AG09319 (cell line): Measurements from ENCODE around the gene SLC44A1.

Experiments used
- DNase-seq: peaks from one replicate; pipeline ENCODE4 v3.0.0-alpha.2; 2010; ENCODE audit warnings: low read depth; ENCODE audit errors: extremely low read depth
- CTCF ChIP-seq: IDR thresholded peaks from 2 replicates; pipeline ENCODE4 v1.5.1; 2011; ENCODE audit warnings: low read depth, mild to moderate bottlenecking, inconsistent platforms, low read length, moderate library complexity

SLC44A1 gene

GRCh38 chr9:105359892-105360291 lies 115.4 kb downstream of the SLC44A1 start:
- no peak for TF ChIP-seq CTCF
- no peak for DNase-seq

DNA sequence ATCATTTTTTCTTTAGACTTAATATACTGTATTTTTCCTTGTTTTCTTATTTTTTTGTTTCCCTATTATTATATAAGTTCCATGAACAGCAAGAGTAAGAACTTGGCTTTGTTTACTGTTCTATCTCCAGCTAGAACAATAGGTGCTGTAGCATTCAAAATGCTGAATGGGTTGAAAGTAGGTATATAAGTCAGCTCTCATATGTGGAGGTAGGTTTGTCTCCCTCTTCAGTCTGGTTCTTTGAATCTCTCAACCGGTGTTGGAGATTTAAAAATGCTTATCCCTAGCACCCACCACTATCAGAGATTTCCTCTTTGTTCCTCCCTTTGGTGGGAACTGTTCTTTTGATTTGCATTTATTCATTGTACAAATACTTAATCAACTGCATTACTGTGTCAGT lies 115.9 kb downstream of the SLC44A1 start:
- no peak for DNase-seq
- no peak for TF ChIP-seq CTCF

DNA sequence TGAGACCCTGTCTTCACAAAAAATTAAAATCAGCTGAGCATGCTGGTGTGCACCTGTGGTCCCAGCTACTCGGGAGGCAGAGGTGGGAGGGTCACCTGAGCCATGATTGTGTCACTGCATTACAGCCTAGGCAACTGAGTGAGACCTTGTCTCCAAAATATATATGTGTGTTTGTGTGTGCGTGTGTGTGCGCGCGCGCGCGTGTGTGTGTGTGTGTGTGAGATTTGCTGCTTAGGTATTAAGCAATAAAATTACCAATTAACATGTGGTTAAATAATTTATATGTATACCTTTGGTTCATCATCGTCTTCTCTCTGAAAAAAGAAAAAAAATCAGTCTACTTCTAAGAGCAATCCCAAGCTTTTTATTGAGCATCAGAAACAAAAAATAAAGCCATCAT lies 117.4 kb downstream of the SLC44A1 start:
- no peak for TF ChIP-seq CTCF
- no peak for DNase-seq

GRCh38 chr9:105362470-105362869 lies 118.0 kb downstream of the SLC44A1 start:
- TF ChIP-seq CTCF = no peak
- DNase-seq = no peak

DNA sequence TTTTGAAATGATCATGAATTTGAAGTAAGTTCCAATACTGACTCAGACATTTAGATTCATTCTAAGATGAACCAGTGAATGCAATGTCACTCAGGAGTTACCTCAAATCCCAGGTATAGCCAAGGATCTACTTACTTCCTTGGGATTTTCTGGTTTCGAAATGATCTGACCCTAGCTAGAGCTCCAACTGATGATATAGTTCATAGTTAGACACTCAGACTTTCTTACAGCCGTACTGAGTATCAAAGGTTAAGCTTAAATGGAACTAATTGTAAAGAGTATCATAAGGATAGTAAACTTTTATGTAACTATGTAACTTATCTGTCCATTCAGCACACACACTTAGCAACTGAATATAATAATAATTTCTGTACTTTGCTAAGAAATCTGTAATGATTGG lies 119.4 kb downstream of the SLC44A1 start:
- TF ChIP-seq CTCF = no peak
- DNase-seq = no peak

DNA sequence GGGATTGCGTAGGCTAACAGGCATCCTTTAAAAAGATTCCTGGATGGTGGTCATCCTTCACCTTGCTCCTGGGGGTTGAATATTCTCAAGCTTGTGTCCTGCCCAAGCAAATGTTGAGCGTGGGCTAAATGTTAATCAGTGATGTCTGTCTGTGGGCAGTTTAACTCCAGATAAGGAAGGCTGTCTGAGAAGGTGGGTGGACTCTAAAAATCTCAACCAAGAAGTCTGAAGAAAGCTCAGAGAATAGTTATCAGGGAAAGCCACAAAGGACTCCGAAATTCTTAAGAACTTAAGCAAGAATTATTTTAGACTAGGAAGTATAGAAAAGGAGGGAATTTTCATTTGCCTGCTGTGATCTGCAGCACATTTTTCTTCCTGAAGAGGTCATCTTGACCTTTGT lies 125.5 kb downstream of the SLC44A1 start:
- TF ChIP-seq CTCF = no peak
- no peak for DNase-seq

DNA sequence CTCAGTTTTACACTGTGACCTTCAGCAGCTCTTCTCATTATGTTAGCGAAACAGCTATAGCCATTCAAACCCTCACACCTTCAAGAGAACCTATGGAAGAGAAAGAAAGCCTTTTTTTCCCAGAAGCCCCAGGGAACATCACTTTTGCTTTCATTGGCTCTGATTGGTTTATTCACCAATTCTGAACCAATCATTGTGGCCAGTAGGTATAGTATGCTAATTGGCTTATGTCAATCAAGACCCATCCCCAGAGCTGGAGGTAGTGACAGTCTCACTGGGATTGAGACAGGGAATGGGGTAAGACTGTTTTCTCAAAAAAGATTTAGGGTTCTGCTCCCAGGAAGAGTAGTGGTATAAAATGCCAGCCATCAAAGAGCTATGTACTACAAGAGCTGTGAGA lies 129.3 kb downstream of the SLC44A1 start:
- DNase-seq = no peak
- no peak for TF ChIP-seq CTCF

DNA sequence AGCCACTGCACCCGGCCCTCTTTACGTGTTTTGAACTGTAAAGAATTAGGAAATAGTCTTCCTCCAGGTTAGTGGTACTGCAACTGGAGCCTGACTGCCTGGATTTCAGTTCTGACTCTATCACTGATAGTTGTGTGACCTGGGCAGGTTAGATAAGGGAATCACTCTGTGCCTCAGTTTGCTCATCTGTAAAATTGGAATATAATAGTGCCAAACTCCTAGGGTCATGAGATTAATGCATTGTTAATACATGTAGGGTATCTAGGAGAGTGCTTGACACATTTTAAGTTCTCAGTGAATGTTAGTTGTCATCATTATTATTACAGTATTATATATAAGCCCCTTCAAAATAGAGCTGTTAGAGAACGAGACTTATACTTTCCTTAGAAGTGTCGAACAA lies 130.9 kb downstream of the SLC44A1 start:
- TF ChIP-seq CTCF = no peak
- no peak for DNase-seq
